Upper lobe of left lung (tissue), 6 donors: ENCODE data around the gene GALNT8. TPM values are rescaled to one million over a fixed set of nuclear protein-coding genes. Genes with fewer than 3 reads are reported as not detected.

ENCODE experiments used
- ATAC-seq, 2 donors: fragments of 200-7000 bp; cut with Tn5 transposase; one replicate each; pipeline ENCODE4 v1.9.1; 2022; ENCODE audit warnings: mild to moderate bottlenecking in 2 of 2, moderate library complexity in 2 of 2; ENCODE audit not compliant: low FRiP score in 2 of 2
- DNase-seq, 2 donors: peaks; one replicate each; pipeline ENCODE4 v3.0.0-alpha.2; 2019 to 2020
- H3K27ac ChIP-seq, 4 donors: fragments of 200-600 bp; sonication (generic); one replicate each; pipeline ENCODE4 v1.5.1; 2016 to 2019
- H3K27me3 ChIP-seq, 4 donors: fragments of 200-600 bp; sonication (generic); one replicate each; pipeline ENCODE4 v1.5.1; 2017 to 2019
- H3K36me3 ChIP-seq, 4 donors: fragments of 200-600 bp; sonication (generic); one replicate each; pipeline ENCODE4 v1.5.1; 2016 to 2019
- H3K4me1 ChIP-seq, 4 donors: fragments of 200-600 bp; sonication (generic); one replicate each; pipeline ENCODE4 v1.5.1; 2018 to 2019
- H3K4me3 ChIP-seq, 4 donors: fragments of 200-600 bp; sonication (generic); one replicate each; pipeline ENCODE4 v1.5.1; 2017 to 2019; ENCODE audit warnings: mild to moderate bottlenecking in 2 of 4, moderate library complexity in 1 of 4
- H3K9me3 ChIP-seq, 4 donors: fragments of 200-600 bp; sonication (generic); one replicate each; pipeline ENCODE4 v1.5.1; 2018 to 2019
- CTCF ChIP-seq, 6 experiments: fragments of 450-650 bp in 4 of 6; fragments of 200-600 bp in 2 of 6; sonication (generic) in 2 of 6; IDR thresholded peaks; one replicate each; pipeline ENCODE4 v1.5.1; 2016 to 2019; ENCODE audit warnings: antibody characterized with exemption in 6 of 6
- EP300 ChIP-seq, 4 donors: sonication (generic); formaldehyde crosslinking; IDR thresholded peaks; one replicate each; pipeline ENCODE4 v1.5.1; 2017; ENCODE audit warnings: antibody characterized with exemption in 4 of 4, control low read depth in 2 of 4
- POLR2A ChIP-seq, 4 donors: fragments of 450-650 bp; IDR thresholded peaks; one replicate each; pipeline ENCODE4 v1.5.1; 2016 to 2017; ENCODE audit warnings: antibody characterized with exemption in 4 of 4, mild to moderate bottlenecking in 2 of 4
- POLR2AphosphoS5 ChIP-seq, 2 donors: sonication (generic); formaldehyde crosslinking; IDR thresholded peaks; one replicate each; pipeline ENCODE4 v1.5.1; 2017; ENCODE audit warnings: antibody characterized with exemption in 2 of 2
- WGBS, 2 donors: methylation state at CpG; one replicate each; pipeline ENCODE4 v1.1.5; 2017 to 2018; 5-methylcytosine and 5-hydroxymethylcytosine counted together
- total RNA-seq, 6 donors: library from RNA; depleted of rRNA in 4 of 6; stranded (reverse); fragments of >200 nt in 4 of 6; gene quantifications; one replicate each; pipeline versions ENCODE4 v1.1.0 to v1.2.1, GENCODE V29; 2016 to 2021
- donor health status: DM: no; HTN: no; CAD: no; lungs with moderate emphysema.
- donor health status: DM: no; HTN: yes; CAD: no; lungs with severe emphysema.

Gene GALNT8
- total RNA-seq, 6 donors from 2014 or later = 0.14 to 0.94 (median 0.59) TPM; not detected in 1

GRCh38 chr12:4796694-4797482 lies 76.7 kb downstream of the GALNT8 start:
- 58 to 63% methylated on average over 9 of the region's 9 CpGs for WGBS, 2 donors
- H3K4me1 ChIP-seq = no peaks in the 10 kb centered on the region
- no peak for DNase-seq
- TF ChIP-seq CTCF (IDR thresholded peaks at IDR 0.05) (no peak), POLR2A (IDR thresholded peaks at IDR 0.05) (no peak), EP300 (IDR thresholded peaks at IDR 0.05) (no peak), POLR2AphosphoS5 (IDR thresholded peaks at IDR 0.05) (no peak)
- no peaks in the 10 kb centered on the region for H3K27me3 ChIP-seq
- ATAC-seq = peak in 1 of 2 donors; percentile 55
- H3K36me3 ChIP-seq = no peaks in the 10 kb centered on the region
- no peaks in the 10 kb centered on the region for H3K9me3 ChIP-seq
- no peak overlapping the region for H3K4me3 ChIP-seq
- H3K27ac ChIP-seq = no peak overlapping the region

- H3K4me1 ChIP-seq = no peaks in the 10 kb centered on the region
- no peak for ATAC-seq
- H3K36me3 ChIP-seq = no peaks in the 10 kb centered on the region
- no peak for DNase-seq
- H3K27ac ChIP-seq = no peak overlapping the region
- TF ChIP-seq POLR2A (IDR thresholded peaks at IDR 0.05) = no peak
- TF ChIP-seq EP300 (IDR thresholded peaks at IDR 0.05) = no peak
- TF ChIP-seq CTCF (IDR thresholded peaks at IDR 0.05) = no peak
- TF ChIP-seq POLR2AphosphoS5 (IDR thresholded peaks at IDR 0.05) = no peak
- no peaks in the 10 kb centered on the region for H3K9me3 ChIP-seq
- H3K27me3 ChIP-seq = no peaks in the 10 kb centered on the region
- H3K4me3 ChIP-seq = no peak overlapping the region
Observed at GRCh38 chr12:4800555-4800954, 80.4 kb downstream of the GALNT8 start.

- whole genome bisulfite sequencing, 2 donors = 74 to 82% methylated on average over 2 of the region's 2 CpGs
- TF ChIP-seq CTCF (IDR thresholded peaks at IDR 0.05) = no peak
- TF ChIP-seq EP300 (IDR thresholded peaks at IDR 0.05) = no peak
- no peak for TF ChIP-seq POLR2A (IDR thresholded peaks at IDR 0.05)
- no peak for TF ChIP-seq POLR2AphosphoS5 (IDR thresholded peaks at IDR 0.05)
- Histone ChIP-seq H3K27me3 (no peaks in the 10 kb centered on the region), H3K9me3 (no peaks in the 10 kb centered on the region), H3K36me3 (no peaks in the 10 kb centered on the region), H3K4me1 (no peaks in the 10 kb centered on the region), H3K4me3 (no peak overlapping the region), H3K27ac (no peak overlapping the region)
- DNase-seq (no peak), ATAC-seq (no peak)
Observed at GRCh38 chr12:4802841-4803240, 82.6 kb downstream of the GALNT8 start.

- TF ChIP-seq POLR2A (IDR thresholded peaks at IDR 0.05) (no peak), EP300 (IDR thresholded peaks at IDR 0.05) (no peak)
- DNase-seq = no peak
- Histone ChIP-seq H3K4me1 (peaks cover 10 to 16% (median 12%) of the 10 kb centered on the region in 4 donors), H3K27me3 (peaks cover 0 to 22% (median 13%) of the 10 kb centered on the region in 4 donors), H3K4me3 (no peak overlapping the region), H3K9me3 (no peaks in the 10 kb centered on the region), H3K27ac (no peak overlapping the region), H3K36me3 (no peaks in the 10 kb centered on the region)
- no peak for ATAC-seq
- 61 to 66% methylated on average over 8 of the region's 8 CpGs for WGBS, 2 donors
Observed at GRCh38 chr12:4806439-4807115, 86.4 kb downstream of the GALNT8 start.

- Histone ChIP-seq H3K27ac (no peak overlapping the region), H3K4me1 (peaks cover 10 to 16% (median 12%) of the 10 kb centered on the region in 4 donors), H3K4me3 (no peak overlapping the region), H3K9me3 (no peaks in the 10 kb centered on the region), H3K36me3 (no peaks in the 10 kb centered on the region), H3K27me3 (peaks cover 0 to 22% (median 13%) of the 10 kb centered on the region in 4 donors)
- DNase-seq = no peak
- TF ChIP-seq POLR2AphosphoS5 (IDR thresholded peaks at IDR 0.05) = no peak
- no peak for TF ChIP-seq EP300 (IDR thresholded peaks at IDR 0.05)
- TF ChIP-seq CTCF (IDR thresholded peaks at IDR 0.05) = no peak
- no peak for TF ChIP-seq POLR2A (IDR thresholded peaks at IDR 0.05)
- 57 to 59% methylated on average over 6 of the region's 6 CpGs for WGBS, 2 donors
- ATAC-seq = no peak
Observed at GRCh38 chr12:4807116-4807783, 87.0 kb downstream of the GALNT8 start.
